T-helper 22 cell (primary cell): ENCODE measurements around the gene PXMP2.

Experiments
- DNase-seq: peaks from one replicate; pipeline ENCODE4 v3.0.0-alpha.2; 2020; ENCODE audit warnings: low read depth

PXMP2 gene

DNA sequence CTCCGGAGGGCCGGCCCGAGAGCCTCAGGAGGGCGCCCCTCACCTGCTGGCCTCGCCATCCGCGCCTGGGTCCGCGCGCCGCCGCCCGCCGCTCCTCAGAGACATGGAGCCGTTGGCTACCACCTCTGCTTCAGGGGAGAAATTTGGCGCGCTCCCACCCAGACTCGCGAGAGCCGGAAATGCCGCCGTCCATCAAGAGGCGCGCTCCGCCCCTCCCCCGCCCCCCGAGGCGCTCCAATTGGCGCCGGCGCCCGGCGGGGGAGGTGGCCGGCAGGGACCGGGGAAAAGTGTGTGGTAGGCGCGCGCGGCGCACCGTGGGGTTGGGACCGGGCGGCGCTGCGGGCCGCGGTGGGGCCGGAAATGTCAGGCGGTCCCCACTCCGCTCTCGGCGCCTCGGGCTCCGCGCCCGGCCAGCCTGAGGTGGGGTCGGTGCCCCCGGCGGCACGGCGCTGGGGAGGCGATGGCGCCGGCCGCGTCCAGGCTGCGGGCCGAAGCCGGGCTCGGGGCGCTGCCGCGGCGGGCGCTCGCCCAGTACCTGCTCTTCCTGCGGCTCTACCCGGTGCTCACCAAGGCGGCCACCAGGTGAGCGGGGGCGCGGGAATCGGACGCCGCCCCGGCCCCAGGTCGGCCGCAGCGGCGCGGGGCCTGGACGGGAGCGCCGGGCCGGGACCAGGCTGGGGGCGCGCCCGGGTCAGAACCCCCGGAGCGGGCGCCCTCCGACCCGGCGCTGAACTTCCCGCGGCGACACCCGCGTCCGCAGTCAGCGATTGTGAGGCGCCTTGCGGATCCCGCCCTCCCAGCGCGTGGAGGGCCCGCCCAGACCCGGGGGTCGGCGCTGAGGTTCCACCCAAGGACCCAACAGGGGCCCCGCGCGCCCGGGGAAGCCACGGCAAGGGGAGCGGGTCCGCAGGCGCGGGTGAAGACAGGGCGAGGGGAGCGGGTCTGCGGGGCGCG, at the start of gene PXMP2, which contains the start of gene POLE:
Gene PXMP2, plus strand, starts transcription at position 377 of the 954 bp plus-strand sequence. Its CDS starts 84 bp downstream, at position 461.
Gene POLE, minus strand, starts transcription at position 132 of the 954 bp plus-strand sequence. Its CDS starts 27 bp downstream, at position 105.
- DNase-seq: peak; percentile 89

DNA sequence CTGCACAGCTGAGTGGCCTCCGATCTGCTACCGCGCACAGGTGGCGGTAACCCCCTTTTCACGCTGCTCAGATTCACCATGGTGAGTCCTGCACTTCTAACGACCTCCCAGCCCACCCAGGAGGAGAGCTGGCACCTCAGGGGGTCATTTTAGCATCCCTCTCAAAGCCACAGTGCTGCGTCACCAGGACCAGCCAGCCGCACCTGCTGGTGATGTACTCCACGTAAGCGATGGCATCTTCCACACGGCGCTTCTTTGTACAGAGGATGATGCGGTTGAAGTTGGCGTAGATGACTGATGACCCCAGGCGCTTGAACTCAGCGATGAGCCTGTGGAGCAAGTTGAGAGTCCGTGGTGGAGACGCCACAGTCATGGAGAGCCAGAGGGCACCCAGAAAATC, 49.6 kb upstream of the PXMP2 start:
- DNase-seq: no peak

DNA sequence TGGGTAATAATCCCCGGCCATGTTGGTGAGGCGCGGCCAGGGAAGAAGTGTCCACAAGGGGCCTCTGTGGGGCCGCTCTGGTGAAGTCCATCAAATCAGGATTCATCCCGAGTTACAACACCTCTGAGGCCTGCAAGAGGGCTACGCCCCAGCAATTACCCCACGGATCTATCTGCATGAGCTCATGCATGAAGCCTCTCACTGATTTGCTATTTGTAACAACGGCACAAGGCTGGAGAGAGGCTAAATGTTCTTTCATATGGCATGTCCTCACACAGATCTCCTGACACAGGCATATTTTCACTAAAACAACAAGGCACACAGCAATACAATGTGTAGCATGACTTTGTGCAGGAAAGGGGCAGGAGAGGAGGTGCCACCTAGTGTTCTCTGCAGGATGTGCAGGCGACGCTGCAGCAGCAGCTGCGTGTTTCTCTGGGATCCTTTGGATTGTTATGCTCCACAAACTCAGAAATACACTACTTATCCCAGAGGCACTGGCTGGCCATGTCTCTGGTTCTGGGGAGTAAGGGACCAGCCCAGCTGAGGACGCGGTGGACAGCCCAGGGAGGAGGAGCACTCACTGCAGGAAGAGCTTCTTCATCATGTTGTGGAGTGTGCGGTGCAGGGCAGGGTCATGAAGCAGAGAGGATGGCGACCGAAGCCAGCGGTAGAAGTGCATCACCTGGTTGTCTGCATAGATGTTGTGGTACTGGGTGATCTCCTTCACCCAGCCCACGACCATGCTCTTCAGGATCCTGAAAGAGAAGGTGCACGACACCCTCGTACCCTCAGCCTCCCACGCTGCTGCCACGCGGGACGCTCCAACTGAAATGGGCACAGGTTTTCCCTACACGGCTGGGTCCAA, 48.6 kb upstream of the PXMP2 start:
- no peak for DNase-seq

DNA sequence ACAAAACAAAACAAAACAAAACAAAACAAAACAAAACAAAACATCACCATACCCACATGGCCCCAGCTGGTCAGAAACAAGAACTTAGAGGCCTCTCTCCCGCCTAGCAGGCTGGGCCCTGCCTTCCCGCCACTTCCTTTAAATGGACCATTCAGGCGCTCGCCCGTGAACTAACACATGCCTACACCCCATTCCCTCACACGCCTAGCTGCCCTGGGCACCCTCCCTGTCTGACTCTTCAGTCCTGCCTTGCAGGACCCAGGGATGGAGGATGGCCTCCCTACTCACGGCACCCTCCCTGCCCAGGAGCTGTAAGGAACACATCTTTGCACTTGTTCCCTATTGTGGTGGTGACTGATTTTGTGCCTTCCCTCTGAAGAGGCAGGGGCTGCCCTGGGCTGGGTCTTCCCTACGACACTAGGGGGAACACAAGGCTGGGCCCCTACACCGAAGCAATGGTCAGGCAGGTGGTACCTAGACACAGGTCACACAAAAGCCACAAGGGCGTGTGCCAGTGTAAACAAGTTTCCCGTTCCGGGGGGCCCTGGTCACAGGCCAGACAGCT, 47.3 kb upstream of the PXMP2 start:
- no peak for DNase-seq

DNA sequence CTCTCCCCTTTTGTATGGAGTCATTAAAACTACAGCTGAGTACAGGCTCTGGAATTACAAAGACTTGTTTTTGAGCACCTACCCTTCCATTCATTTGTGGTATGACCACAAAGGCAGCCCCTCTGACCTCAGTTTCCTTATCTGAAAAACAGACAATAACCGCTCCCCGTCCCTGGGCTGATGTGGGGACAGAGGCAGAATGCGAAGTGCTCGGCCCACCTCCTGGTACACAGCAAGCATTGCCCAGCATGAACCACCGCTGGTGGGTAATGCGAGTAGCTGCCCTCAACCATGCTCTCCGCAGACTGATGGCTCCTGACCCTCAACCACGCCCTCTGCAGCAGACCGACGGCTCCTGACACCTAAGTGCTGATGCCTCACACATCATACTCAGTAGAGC, 46.5 kb upstream of the PXMP2 start:
- DNase-seq: no peak

DNA sequence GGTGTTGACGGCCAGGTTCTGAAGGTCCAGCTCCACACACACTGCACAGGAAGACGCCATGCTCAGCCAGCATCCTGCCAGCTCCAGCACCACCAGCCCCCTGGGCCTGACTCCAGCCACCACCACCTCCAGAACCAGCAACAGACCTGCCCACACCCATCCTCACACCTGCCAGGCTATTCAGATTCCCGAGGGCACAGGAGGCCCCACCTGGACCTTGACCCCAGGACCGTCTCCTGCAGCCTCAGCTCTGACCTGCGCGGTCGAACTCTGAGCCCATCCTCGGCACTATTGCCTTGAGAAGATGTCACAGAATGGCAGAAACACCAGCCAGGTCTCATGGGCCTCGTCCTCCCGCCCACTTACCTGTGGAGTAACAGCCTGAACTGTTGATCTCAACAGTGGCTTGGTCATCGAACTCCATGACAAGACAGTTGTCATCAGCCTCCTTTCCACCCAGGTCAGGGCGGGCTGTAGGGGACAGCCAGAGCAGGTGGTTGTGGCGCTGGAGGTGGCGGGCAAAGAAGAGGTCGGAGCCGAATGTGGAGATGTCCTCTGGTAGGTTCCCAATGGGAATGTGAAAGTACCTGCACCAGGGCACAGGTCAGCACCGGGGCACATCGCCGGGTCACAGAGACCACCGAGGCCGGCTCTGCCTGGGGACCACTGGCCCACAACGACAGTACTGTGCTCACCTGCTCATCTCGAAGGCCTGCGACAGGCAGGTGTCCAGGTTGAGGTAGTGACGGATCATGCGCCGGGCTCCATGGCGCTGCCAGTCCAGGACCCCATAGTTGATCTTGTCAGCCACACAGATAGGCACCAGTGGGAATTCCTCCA, 45.4 kb upstream of the PXMP2 start:
- no peak for DNase-seq

DNA sequence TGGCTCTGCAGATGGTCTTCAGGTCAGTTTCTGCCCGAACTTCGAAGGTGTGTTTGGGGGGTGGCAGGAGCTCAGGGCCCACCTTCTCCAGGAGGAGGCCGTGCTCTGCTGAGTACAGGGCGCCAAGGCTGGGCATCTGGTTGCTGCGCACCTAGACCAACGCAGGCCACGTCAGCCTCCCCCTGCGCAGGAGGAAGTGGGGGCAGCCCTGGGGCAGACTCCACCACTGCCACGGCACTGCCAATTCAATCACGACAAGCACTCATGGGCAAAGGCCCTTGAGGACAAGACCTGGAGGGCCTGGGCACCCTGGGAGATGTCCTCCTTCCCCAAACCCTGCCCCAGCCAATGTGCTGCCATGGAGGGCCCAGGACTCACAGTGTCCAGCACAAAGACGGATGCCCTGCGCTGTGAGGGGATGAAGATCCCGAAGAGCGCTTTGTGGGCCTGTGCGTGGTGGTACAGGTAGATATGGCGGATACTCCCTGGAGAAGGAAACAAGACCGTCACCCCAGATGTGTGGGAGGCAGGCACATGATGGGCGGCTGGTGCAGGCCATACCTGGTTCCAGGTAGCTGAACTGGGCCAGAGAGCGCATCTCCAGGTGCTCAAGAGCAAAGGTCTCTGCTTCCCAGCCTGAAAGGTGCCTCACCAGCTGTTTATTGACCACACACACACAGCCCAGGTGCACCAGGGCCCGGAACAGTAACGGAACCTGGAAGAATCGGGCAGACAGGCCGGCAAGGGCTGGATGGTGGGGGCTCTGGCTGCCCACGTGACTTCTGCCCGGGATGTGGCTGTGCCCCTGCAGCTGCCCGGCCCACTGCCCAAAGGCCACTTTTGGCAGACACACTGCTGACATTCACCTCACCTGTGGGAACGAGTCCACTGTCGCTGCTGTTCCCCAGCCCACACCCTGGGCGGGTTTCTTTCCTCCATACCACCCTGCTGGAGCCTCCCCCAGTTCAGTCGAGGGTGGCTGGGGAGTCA, 44.2 kb upstream of the PXMP2 start:
- no peak for DNase-seq

DNA sequence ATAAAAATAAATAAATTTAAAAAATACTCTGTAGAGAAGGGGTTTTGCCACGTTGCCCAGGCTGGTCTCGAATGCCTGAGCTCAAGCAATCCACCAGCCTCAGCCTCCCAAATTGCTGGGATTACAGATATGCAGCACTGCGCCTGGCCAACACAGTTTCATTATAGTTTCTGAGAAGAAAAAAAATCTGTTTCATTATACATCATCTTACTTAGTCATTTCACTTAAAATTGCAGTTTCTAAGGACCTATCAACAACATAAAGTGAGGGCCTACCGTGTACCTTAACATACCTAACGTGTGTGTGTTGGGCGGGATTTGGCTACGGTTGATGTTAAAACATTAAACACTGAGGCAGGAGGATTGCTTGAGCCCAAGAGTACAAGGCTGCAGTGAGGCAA, 40.5 kb upstream of the PXMP2 start:
- no peak for DNase-seq

DNA sequence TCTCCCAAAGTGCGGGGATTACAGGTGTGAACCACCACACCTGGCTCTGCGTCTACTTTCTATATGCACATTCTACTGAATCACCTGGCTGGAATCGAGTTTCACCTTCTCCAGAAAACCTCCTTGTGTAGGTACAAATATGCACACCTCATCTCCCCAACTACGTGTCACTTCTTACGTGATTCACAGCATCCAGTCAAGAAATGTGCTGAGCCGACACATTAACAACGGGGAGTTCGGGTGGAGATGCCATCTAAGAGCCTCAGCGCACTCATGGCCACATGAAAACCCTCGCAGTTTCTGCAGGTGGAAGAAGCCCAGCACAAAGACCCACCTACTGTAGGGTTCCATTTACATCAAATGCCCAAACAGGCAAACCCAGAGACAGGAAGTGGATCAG, 39.5 kb upstream of the PXMP2 start:
- DNase-seq: no peak

DNA sequence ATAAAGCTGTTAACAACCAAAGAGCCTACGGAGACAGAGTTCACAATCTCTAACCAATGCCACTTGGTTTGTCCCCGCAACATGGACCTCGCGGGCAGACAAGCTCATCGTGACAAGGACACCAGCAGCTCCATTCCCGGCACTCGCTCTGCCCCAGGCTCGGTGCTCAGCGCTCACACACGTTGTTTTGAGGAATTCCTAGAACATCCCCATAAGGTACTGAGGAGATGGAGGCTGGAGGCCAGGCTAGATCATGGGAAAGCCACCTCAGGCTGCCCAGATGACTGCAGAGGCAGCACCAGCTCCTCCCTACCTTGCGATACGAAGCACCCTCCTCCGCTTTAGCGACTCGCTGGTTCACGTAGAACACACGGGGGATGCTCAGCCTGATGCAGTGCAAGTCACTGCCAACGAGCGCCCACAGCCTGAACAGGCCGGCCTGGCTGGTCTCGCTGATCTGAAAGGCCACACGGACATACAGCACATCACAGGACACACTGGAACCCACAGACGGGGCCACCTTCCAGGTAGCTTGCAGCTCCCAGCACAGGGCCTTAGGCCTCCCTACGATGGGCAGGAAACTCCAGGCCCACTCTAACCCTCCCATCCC, 38.7 kb upstream of the PXMP2 start:
- no peak for DNase-seq

DNA sequence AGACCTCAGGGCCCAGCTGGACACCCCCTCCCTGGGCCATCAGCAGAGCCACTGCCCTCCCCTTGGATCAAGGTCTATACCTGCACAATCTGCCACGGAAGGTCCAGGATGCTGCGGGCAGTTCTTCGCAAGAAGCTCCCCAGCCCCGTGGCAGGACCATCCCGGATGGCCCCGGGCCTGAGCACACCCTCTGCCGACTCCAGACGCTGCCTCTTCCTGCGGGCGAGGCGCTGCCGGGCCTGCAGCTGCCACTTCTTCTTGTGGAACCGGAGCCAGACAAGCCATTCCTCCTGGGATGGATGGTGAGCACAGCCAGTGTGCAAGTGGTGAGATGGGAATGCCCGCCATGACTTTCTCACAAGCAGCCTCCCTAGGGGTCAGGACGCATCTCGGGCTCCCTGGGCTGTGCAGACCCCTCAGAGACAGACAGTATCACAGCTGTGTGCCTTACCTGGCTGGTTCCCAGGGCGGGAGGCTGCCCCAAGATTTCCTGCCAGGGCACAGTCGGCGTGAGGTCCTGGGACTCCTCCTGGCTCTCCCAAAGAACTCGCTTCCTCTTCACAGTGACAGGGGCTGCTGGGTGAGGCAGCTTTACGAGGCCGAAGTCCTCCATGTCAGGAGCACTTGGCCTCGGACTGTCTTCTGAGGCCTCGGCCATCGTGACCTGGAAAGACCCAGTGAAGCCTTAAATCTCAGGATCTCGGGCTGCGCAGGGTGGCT, 38.0 kb upstream of the PXMP2 start:
- no peak for DNase-seq

DNA sequence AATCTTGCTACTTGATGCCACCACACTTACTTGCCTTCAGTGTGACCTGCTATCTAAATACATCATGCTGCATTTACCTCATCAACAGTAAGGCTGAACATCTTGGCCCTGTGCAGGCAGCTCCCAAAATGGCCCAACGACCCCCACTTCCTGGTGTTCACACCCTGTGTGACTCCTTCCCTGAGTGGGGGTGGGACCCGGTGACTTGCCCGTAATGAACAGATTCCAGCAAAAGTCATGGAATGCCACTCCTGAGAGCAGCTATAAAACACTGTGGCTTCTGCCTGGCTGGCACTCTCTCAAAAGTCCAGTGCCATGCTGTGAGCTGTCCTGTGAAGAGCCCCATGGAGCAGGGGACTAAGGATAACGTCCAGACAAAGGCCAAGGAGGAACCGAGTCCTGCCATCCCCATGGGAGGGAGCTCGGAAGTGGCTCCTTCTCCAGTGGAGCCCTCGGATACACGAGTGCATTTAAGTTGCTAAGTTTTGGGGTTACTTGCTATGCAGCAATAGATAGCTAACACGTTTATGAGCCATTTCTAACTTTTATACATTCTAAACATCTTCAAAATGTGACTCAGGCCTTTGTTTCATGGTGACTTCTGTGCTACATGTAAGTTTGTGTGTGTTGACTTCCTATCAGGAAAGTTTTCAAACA, 35.8 kb upstream of the PXMP2 start:
- DNase-seq: no peak

DNA sequence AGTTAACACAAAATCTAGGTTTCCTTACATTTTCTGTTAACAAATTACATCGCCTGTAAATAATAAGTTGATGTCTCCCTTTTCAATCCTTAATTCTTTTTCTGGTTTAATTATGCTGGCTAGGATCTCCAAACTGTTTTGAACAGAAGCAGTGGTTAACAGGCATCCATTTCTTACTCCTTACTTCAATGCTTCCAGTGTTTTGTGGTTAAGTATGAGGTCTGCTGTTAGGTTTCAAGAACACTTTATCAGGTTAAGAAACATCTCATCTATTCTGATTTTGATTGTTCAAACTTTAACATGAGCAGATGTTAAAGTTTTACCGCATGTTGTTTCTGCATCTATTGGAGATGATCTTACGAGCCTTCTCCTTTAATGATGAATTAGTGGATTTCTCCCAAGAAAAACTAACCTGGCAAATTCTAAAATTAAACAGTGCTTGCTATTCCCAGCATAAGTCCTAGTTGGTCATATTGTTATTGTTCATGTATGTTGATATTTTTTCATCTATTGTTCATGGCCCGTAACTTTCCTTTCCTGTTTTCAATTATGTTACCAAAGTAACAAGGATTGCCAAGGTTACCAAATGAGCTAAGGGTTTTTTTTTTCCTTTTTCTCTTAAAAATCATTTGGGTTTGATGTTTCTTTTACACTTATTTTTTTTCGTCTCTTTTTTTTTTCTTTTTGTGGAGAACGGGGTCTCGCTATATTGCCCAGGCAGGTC, 33.7 kb upstream of the PXMP2 start:
- no peak for DNase-seq

DNA sequence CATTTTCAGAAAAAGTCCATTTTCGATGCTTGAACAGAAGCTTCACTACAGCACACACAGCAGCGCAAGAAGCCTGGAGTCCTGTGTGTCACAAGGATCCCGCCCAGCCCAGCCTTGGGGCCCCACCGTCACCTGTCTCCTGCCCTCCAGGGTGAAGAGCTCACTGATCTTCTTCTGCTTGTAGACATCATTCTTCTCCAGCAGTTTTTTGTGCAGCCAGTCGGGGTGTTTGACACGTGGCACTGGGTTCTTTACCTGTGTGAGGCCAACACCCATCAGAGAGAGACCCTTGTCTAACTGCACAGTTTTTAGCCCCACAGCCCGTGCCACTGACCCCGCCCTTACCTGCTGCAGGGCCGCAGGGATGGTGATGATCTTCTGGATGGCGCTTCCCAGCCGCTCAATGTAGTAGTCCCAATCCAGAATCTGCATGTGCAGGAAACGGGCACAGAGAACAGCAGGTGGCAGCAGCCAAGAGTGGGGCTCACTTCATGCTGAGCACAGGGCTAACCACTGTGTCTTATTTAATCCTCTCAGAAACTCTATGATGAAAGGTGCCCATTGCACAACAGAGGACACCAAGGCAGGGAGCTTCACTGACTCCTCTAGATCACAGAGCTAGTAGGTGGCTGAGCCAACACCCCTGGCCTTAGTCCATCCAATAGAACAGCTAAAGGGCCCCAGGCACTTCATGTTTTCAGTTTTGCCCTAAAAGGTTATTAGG, 30.2 kb upstream of the PXMP2 start:
- DNase-seq: no peak

DNA sequence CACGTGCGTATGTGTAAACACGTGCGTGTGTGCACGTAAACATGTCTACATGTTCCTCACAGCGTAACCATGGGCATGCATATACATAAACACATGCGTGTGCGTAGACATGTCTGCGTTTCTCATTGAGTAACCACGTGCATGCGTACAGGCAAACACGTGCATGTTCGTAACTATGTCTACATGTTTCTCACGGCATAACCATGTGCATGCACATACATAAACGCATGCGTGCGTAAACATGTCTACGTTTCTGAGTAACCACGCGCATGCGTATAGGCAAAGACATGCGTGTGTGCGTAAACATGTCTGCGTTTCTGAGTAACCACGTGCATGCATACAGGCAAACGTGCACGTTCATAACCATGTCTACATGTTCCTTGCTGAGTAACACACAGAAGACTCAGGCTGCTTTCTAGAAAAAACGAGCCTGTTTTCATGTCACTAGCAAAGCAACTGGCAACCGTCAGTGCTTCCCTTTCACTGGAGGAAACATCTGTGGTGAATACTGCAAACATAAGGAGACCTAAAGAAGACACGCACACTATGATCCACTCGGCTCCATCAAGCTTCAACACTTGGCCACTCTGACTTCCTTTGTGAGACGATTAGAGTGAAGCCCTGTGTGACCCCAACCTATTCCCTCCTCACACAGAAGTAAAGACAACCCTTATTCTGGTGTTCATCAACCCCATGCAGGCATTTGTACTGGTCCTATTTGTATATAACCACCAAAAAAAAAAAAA, 29.1 kb upstream of the PXMP2 start:
- DNase-seq: no peak

DNA sequence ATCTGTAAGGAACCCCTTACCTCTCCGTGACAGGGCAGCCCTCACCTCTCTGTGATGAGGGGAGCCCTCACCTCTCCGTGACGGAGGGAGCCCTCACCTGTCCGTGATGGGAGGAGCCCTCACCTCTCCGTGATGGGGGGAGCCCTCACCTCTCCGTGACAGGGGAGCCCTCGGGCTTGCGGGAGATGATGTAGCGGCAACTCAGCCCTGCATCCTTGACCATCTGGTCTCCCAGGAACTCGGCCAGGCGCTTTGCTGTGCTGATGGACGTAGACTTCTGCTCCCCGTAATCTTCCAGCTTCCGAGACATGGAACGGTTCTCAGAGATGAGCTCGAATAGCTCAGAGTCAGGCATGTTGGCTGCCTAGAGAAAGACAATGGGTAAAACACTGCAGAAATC, 28.2 kb upstream of the PXMP2 start:
- no peak for DNase-seq

DNA sequence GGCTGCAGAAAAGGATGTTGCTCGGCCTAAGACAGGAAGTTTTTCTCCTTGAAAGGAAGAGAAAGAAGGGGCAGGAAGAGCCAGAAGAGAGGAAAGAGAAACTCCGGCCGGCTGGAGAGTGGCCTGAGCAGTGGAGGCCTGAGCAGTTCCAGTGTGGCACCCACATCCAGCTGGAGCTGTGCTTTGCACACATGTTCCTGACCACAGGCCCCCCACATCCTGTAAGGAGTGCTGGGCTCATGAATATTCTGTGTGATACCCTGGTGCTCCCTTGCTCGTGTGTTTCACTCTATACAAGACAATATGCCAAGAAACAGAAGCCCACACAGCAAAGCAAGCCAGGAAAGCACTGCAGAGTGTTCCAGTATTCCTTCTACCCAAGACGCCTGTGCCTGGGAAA, 27.3 kb upstream of the PXMP2 start:
- DNase-seq: no peak
